MCF 10A (cell line): Measurements from ENCODE around the gene SMKR1. TPM values are rescaled to one million over a fixed set of nuclear protein-coding genes. Genes with fewer than 3 reads are reported as not detected.

Experiments
- BruUV-seq: library from RNA; stranded (reverse); fragments of 400-500 nt; replicated peaks from 2 replicates; lab custom pipeline; 2021; lab: Mats Ljungman, UMichigan
- CTCF ChIA-PET: fragments of 300-600 bp; sonication (Branson Sonifier 250); formaldehyde crosslinking; extraction: SDS; loops from one replicate; lab custom pipeline; 2021; ENCODE audit warnings: antibody characterized with exemption, inconsistent platforms; lab: Yijun Ruan, JAX
- POLR2A ChIA-PET: fragments of 300-600, 350-650 bp; sonication (Branson Sonifier 250); formaldehyde crosslinking; extraction: SDS; loops from one replicate; lab custom pipeline; 2020; ENCODE audit warnings: antibody characterized with exemption, inconsistent platforms; lab: Yijun Ruan, JAX
- DNase-seq: peaks from one replicate; pipeline ENCODE4 v3.0.0-alpha.2; 2018; ENCODE audit not compliant: unreplicated experiment
- H3K27ac Mint-ChIP-seq: one replicate; pipeline ENCODE4 v1.8.0; 2022; ENCODE audit warnings: mild to moderate bottlenecking, low read depth, mixed read lengths; ENCODE audit not compliant: unreplicated experiment
- H3K27me3 Mint-ChIP-seq: one replicate; pipeline ENCODE4 v1.8.0; 2022; ENCODE audit warnings: mixed read lengths; ENCODE audit not compliant: insufficient read depth, unreplicated experiment
- H3K36me3 Mint-ChIP-seq: one replicate; pipeline ENCODE4 v1.8.0; 2022; ENCODE audit warnings: mild to moderate bottlenecking, moderate library complexity, mixed read lengths; ENCODE audit not compliant: insufficient read depth, unreplicated experiment
- H3K4me1 Mint-ChIP-seq: one replicate; pipeline ENCODE4 v1.8.0; 2022; ENCODE audit warnings: mixed read lengths; ENCODE audit not compliant: insufficient read depth, unreplicated experiment
- H3K4me3 Mint-ChIP-seq: one replicate; pipeline ENCODE4 v1.8.0; 2022; ENCODE audit warnings: mild to moderate bottlenecking, moderate library complexity, mixed read lengths; ENCODE audit not compliant: unreplicated experiment
- H3K9me3 Mint-ChIP-seq: one replicate; pipeline ENCODE4 v1.8.0; 2022; ENCODE audit warnings: mixed read lengths; ENCODE audit not compliant: unreplicated experiment
- CTCF ChIP-seq: fragments of 200-600 bp; IDR thresholded peaks from one replicate; pipeline ENCODE4 v1.8.0; 2022; ENCODE audit warnings: antibody characterized with exemption, mild to moderate bottlenecking; ENCODE audit not compliant: unreplicated experiment
- intact Hi-C: fragments of 100-400 bp; cut with micrococcal nuclease; formaldehyde crosslinking; loops from 2 replicates; pipeline ENCODE4 v1.14.1; 2022
- total RNA-seq: library from RNA; stranded (reverse); gene quantifications from 2 replicates; pipeline ENCODE4 v1.2.3, GENCODE V29; 2022

The SMKR1 gene
- total RNA-seq, 1 experiment from 2014 or later = 12.4 TPM

- peaks cover under 1% of the 10 kb centered on the region for H3K4me1 Mint-ChIP-seq
- intact Hi-C loops = no loop called here
- BruUV-seq = no TSS peak
- peaks cover 12% of the 10 kb centered on the region for H3K36me3 Mint-ChIP-seq
- CTCF ChIA-PET = interaction anchor here (0.7 to 1.5 kb wide), 3 partner anchors 21 to 120 kb away, joined by 3 to 5 read pairs (median 3); no protein-coding TSS in a partner anchor
- H3K27ac Mint-ChIP-seq = peak overlapping the region; percentile 29
- POLR2A ChIA-PET = interaction anchor here (1.2 kb wide), 1 partner anchor 28 kb away, joined by 3 read pairs; no protein-coding TSS in a partner anchor
- no peak for DNase-seq
- no peaks in the 10 kb centered on the region for H3K9me3 Mint-ChIP-seq
- no peaks in the 10 kb centered on the region for H3K27me3 Mint-ChIP-seq
- no peak for TF ChIP-seq CTCF
- H3K4me3 Mint-ChIP-seq = no peak overlapping the region
Observed at GRCh38 chr7:129496653-129497052, 5.7 kb upstream of the SMKR1 start.

- Mint-ChIP-seq H3K36me3 (peaks cover 10% of the 10 kb centered on the region), H3K9me3 (no peaks in the 10 kb centered on the region), H3K4me3 (no peak overlapping the region), H3K27me3 (no peaks in the 10 kb centered on the region), H3K4me1 (peaks cover 6% of the 10 kb centered on the region), H3K27ac (peak overlapping the region; percentile 29)
- CTCF ChIA-PET = interaction anchor here (0.6 to 1.5 kb wide), 3 partner anchors 21 to 142 kb away, joined by 3 to 5 read pairs (median 3); no protein-coding TSS in a partner anchor
- no peak for DNase-seq
- POLR2A ChIA-PET = interaction anchor here (1.2 kb wide), 1 partner anchor 27 kb away, joined by 3 read pairs; no protein-coding TSS in a partner anchor
- intact Hi-C loops = no loop called here
- no TSS peak for BruUV-seq
- no peak for TF ChIP-seq CTCF
Observed at GRCh38 chr7:129497156-129497555, 5.2 kb upstream of the SMKR1 start.

GRCh38 chr7:129498021-129498420 lies 4.3 kb upstream of the SMKR1 start:
- Mint-ChIP-seq H3K9me3 (no peaks in the 10 kb centered on the region), H3K27me3 (no peaks in the 10 kb centered on the region), H3K4me1 (peaks cover 6% of the 10 kb centered on the region), H3K4me3 (no peak overlapping the region), H3K27ac (no peak overlapping the region), H3K36me3 (peaks cover 6% of the 10 kb centered on the region)
- TF ChIP-seq CTCF = no peak
- POLR2A ChIA-PET = no interaction called here
- no peak for DNase-seq
- intact Hi-C loops = no loop called here
- CTCF ChIA-PET = interaction anchor here (3.4 kb wide), 1 partner anchor 146 kb away, joined by 16 read pairs; no protein-coding TSS in a partner anchor
- no TSS peak for BruUV-seq

- ChIA-PET POLR2A (interaction anchor here (0.8 kb wide), 1 partner anchor 111 kb away, joined by 3 read pairs; no protein-coding TSS in a partner anchor), CTCF (interaction anchor here (0.6 to 3.4 kb wide), 5 partner anchors 110 to 1046 kb away, joined by 3 to 16 read pairs (median 4); no protein-coding TSS in a partner anchor)
- peaks cover 6% of the 10 kb centered on the region for H3K4me1 Mint-ChIP-seq
- no peak for DNase-seq
- H3K9me3 Mint-ChIP-seq = no peaks in the 10 kb centered on the region
- BruUV-seq = no TSS peak
- no peak overlapping the region for H3K27ac Mint-ChIP-seq
- no peak overlapping the region for H3K4me3 Mint-ChIP-seq
- intact Hi-C loops = no loop called here
- peaks cover 6% of the 10 kb centered on the region for H3K36me3 Mint-ChIP-seq
- no peak for TF ChIP-seq CTCF
- H3K27me3 Mint-ChIP-seq = no peaks in the 10 kb centered on the region
Observed at GRCh38 chr7:129499999-129500398, 2.3 kb upstream of the SMKR1 start.
